ENCODE measurements around the gene GNA12. TPM values are rescaled to one million over a fixed set of nuclear protein-coding genes. Genes with fewer than 3 reads are reported as not detected.

Gene GNA12
- total RNA-seq, 1 donor from 2014 or later = 34.7 TPM

GRCh38 chr7:2884161-2884560, 40.1 kb upstream of the GNA12 start:
- H4K20me1 ChIP-seq (ENCODE audit: low read depth) = no peaks in the 10 kb centered on the region
- Mint-ChIP-seq H3K27me3 (ENCODE audit: insufficient read depth, low read depth) (peaks cover 13% of the 10 kb centered on the region), H3K27ac (no peak overlapping the region), H3K4me1 (peaks cover 46% of the 10 kb centered on the region), H3K9me3 (no peaks in the 10 kb centered on the region), H3K4me3 (no peak overlapping the region), H3K36me3 (no peaks in the 10 kb centered on the region)
- no peak for DNase-seq (ENCODE audit: low spot score)
- H3K27me3 ChIP-seq = no peaks in the 10 kb centered on the region
- no peak overlapping the region for H2AFZ ChIP-seq (replicated peaks)
- peaks cover 10% of the 10 kb centered on the region for H3F3A ChIP-seq (ENCODE audit: low read depth)
- H3K4me3 ChIP-seq = no peak overlapping the region
- no peaks in the 10 kb centered on the region for H3K79me2 ChIP-seq (ENCODE audit: low read depth)
- H3K4me2 ChIP-seq = no peak overlapping the region
- no peak overlapping the region for H3K27ac ChIP-seq
- peaks cover 11% of the 10 kb centered on the region for H3K4me1 ChIP-seq
- H3K9me3 ChIP-seq (ENCODE audit: low read depth) = no peaks in the 10 kb centered on the region
- no peaks in the 10 kb centered on the region for H3K36me3 ChIP-seq
- TF ChIP-seq EZH2 (IDR thresholded peaks at IDR 0.05) = no peak
- no peak for TF ChIP-seq CTCF (IDR thresholded peaks at IDR 0.05)
- no peak for TF ChIP-seq EZH2phosphoT487 (IDR thresholded peaks at IDR 0.05)
- H3K9ac ChIP-seq = no peak overlapping the region

GRCh38 chr7:2883101-2883500, 39.0 kb upstream of the GNA12 start:
- TF ChIP-seq CTCF (IDR thresholded peaks at IDR 0.05) (no peak), EZH2phosphoT487 (IDR thresholded peaks at IDR 0.05) (no peak), EZH2 (IDR thresholded peaks at IDR 0.05) (no peak)
- Mint-ChIP-seq H3K27ac (no peak overlapping the region), H3K36me3 (no peaks in the 10 kb centered on the region), H3K4me3 (no peak overlapping the region), H3K27me3 (ENCODE audit: insufficient read depth, low read depth) (peaks cover 13% of the 10 kb centered on the region), H3K4me1 (peaks cover 53% of the 10 kb centered on the region), H3K9me3 (no peaks in the 10 kb centered on the region)
- H3K79me2 ChIP-seq (ENCODE audit: low read depth) = no peaks in the 10 kb centered on the region
- H3K27me3 ChIP-seq = no peaks in the 10 kb centered on the region
- H4K20me1 ChIP-seq (ENCODE audit: low read depth) = no peaks in the 10 kb centered on the region
- no peak overlapping the region for H3K9ac ChIP-seq
- no peak overlapping the region for H3K4me3 ChIP-seq
- no peak for DNase-seq (ENCODE audit: low spot score)
- no peaks in the 10 kb centered on the region for H3K36me3 ChIP-seq
- H3F3A ChIP-seq (ENCODE audit: low read depth) = peaks cover 15% of the 10 kb centered on the region
- no peak overlapping the region for H3K27ac ChIP-seq
- peaks cover 11% of the 10 kb centered on the region for H3K4me1 ChIP-seq
- peak overlapping the region; percentile 17 for H2AFZ ChIP-seq (replicated peaks)
- H3K4me2 ChIP-seq = no peak overlapping the region
- no peaks in the 10 kb centered on the region for H3K9me3 ChIP-seq (ENCODE audit: low read depth)

- Histone ChIP-seq H3K4me2 (no peak overlapping the region), H3K4me3 (no peak overlapping the region), H3K27me3 (no peaks in the 10 kb centered on the region), H3K9me3 (ENCODE audit: low read depth) (no peaks in the 10 kb centered on the region), H3K27ac (no peak overlapping the region), H4K20me1 (ENCODE audit: low read depth) (no peaks in the 10 kb centered on the region), H3K9ac (no peak overlapping the region), H3K4me1 (peaks cover 11% of the 10 kb centered on the region), H3F3A (ENCODE audit: low read depth) (peaks cover 15% of the 10 kb centered on the region), H3K79me2 (ENCODE audit: low read depth) (no peaks in the 10 kb centered on the region), H3K36me3 (no peaks in the 10 kb centered on the region), H2AFZ (replicated peaks) (no peak overlapping the region)
- H3K27me3 Mint-ChIP-seq (ENCODE audit: insufficient read depth, low read depth) = peaks cover 13% of the 10 kb centered on the region
- peak; percentile 41 for DNase-seq (ENCODE audit: low spot score)
- H3K4me3 Mint-ChIP-seq = peak overlapping the region; percentile 35
- H3K36me3 Mint-ChIP-seq = no peaks in the 10 kb centered on the region
- H3K4me1 Mint-ChIP-seq = peaks cover 52% of the 10 kb centered on the region
- no peak for TF ChIP-seq EZH2 (IDR thresholded peaks at IDR 0.05)
- TF ChIP-seq EZH2phosphoT487 (IDR thresholded peaks at IDR 0.05) = no peak
- TF ChIP-seq CTCF (IDR thresholded peaks at IDR 0.05) = no peak
- H3K27ac Mint-ChIP-seq = peak overlapping the region; percentile 69
- no peaks in the 10 kb centered on the region for H3K9me3 Mint-ChIP-seq
These were observed 38.0 kb upstream of the GNA12 start for GRCh38 chr7:2882111-2882510.

Data from neural progenitor cell (in vitro differentiated cells).